Suprapubic skin (tissue), 4 donors: Measurements from ENCODE around the gene PPME1. TPM values are rescaled to one million over a fixed set of nuclear protein-coding genes. Genes with fewer than 3 reads are reported as not detected.

Experiments used
- DNase-seq, 2 donors: peaks; one replicate each; pipeline ENCODE4 v3.0.0-alpha.2; 2019; ENCODE audit warnings: low spot score in 2 of 2
- H3K27ac ChIP-seq: fragments of 200-600 bp; sonication (generic); one replicate; pipeline ENCODE4 v1.5.1; 2019
- H3K27me3 ChIP-seq: fragments of 200-600 bp; sonication (generic); one replicate; pipeline ENCODE4 v1.5.1; 2019
- H3K36me3 ChIP-seq: fragments of 200-600 bp; sonication (generic); one replicate; pipeline ENCODE4 v1.5.1; 2019
- H3K4me1 ChIP-seq: fragments of 200-600 bp; sonication (generic); one replicate; pipeline ENCODE4 v1.5.1; 2019
- H3K4me3 ChIP-seq: fragments of 200-600 bp; sonication (generic); one replicate; pipeline ENCODE4 v1.5.1; 2019; ENCODE audit warnings: mild to moderate bottlenecking
- H3K9me3 ChIP-seq: fragments of 200-600 bp; sonication (generic); one replicate; pipeline ENCODE4 v1.5.1; 2019
- EP300 ChIP-seq: sonication (generic); formaldehyde crosslinking; IDR thresholded peaks from one replicate; pipeline ENCODE4 v1.6.1; 2017; ENCODE audit warnings: antibody characterized with exemption
- POLR2A ChIP-seq, 2 donors: fragments of 450-650 bp; IDR thresholded peaks; one replicate each; pipeline ENCODE4 v1.6.1; 2017; ENCODE audit warnings: antibody characterized with exemption in 2 of 2, mild to moderate bottlenecking in 2 of 2, moderate library complexity in 2 of 2
- POLR2AphosphoS5 ChIP-seq, 3 donors: sonication (generic); formaldehyde crosslinking; IDR thresholded peaks; one replicate each; pipeline ENCODE4 v1.6.1; 2017; ENCODE audit warnings: antibody characterized with exemption in 3 of 3
- WGBS: methylation state at CpG from one replicate; pipeline ENCODE4 v1.1.5; 2018; 5-methylcytosine and 5-hydroxymethylcytosine counted together
- total RNA-seq, 4 donors: library from RNA; depleted of rRNA; stranded (reverse); fragments of >200 nt; gene quantifications; one replicate each; pipeline ENCODE4 v1.1.0, GENCODE V29; 2016
- TF ChIP-seq, protein P1 (sequence below), 2 donors: fragments of 200-600 bp in 1 of 2; fragments of 450-650 bp in 1 of 2; sonication (generic) in 1 of 2; IDR thresholded peaks; one replicate each; pipeline ENCODE4 v1.5.1; 2016 to 2019; ENCODE audit warnings: antibody characterized with exemption in 2 of 2, mild to moderate bottlenecking in 1 of 2, moderate library complexity in 1 of 2

PPME1 gene
- total RNA-seq, 4 donors from 2014 or later, result 31.3 to 47.1 (median 40.6) TPM

DNA sequence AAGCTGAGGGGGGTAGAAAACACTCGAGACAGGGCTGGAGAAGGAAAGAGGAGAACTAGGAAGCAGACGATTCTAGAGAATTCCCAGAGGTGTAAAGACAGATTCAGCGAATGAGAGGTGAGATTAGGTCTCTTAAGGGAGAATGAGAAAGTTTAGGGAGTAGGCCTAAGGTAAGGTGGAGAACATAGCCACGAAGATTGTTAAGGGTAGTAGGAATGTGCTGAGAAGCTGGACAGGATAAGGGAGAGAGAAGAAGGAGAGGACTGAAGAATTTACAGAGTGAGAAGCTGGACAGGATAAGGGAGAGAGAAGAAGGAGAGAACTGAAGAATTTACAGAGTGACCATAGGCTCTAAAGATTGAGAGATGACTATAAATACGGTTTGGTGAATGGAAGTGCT lies 908 bp downstream of the PPME1 start:
- H3K27ac ChIP-seq, result peak overlapping the region; percentile 91
- no peak for DNase-seq
- peaks cover 31% of the 10 kb centered on the region for H3K4me1 ChIP-seq
- no peaks in the 10 kb centered on the region for H3K27me3 ChIP-seq
- no peaks in the 10 kb centered on the region for H3K9me3 ChIP-seq
- peak overlapping the region; percentile 77 for H3K4me3 ChIP-seq
- H3K36me3 ChIP-seq, result peaks cover 9% of the 10 kb centered on the region
- WGBS, result 17% methylated on average over 5 of the region's 5 CpGs
- no peak for TF ChIP-seq POLR2AphosphoS5 (IDR thresholded peaks at IDR 0.05)
- TF ChIP-seq, protein P1, sequence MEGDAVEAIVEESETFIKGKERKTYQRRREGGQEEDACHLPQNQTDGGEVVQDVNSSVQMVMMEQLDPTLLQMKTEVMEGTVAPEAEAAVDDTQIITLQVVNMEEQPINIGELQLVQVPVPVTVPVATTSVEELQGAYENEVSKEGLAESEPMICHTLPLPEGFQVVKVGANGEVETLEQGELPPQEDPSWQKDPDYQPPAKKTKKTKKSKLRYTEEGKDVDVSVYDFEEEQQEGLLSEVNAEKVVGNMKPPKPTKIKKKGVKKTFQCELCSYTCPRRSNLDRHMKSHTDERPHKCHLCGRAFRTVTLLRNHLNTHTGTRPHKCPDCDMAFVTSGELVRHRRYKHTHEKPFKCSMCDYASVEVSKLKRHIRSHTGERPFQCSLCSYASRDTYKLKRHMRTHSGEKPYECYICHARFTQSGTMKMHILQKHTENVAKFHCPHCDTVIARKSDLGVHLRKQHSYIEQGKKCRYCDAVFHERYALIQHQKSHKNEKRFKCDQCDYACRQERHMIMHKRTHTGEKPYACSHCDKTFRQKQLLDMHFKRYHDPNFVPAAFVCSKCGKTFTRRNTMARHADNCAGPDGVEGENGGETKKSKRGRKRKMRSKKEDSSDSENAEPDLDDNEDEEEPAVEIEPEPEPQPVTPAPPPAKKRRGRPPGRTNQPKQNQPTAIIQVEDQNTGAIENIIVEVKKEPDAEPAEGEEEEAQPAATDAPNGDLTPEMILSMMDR (IDR thresholded peaks at IDR 0.05), result no peak
- TF ChIP-seq EP300, result no peak
- no peak for TF ChIP-seq POLR2A (IDR thresholded peaks at IDR 0.05)

DNA sequence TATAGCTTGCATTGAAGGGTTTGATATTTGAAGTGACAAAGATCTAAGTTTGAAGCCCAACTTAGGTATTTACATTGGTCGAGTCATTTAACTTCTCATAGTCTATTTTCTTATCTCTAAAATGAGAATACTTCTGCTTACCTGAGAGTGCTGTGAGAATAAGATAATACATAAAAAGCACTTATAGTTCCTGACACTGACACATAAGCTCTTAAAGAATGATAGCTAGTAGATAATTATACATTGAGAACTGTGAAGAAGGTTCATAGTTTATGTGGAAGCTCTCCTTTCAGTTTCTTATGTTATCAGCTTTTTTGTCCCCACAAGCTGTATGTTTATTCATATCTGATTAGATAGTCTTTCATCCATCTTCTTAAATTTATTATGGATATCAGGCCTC lies 4.8 kb downstream of the PPME1 start:
- WGBS, result 76% methylated on average over 1 of the region's 1 CpG
- no peaks in the 10 kb centered on the region for H3K9me3 ChIP-seq

DNA sequence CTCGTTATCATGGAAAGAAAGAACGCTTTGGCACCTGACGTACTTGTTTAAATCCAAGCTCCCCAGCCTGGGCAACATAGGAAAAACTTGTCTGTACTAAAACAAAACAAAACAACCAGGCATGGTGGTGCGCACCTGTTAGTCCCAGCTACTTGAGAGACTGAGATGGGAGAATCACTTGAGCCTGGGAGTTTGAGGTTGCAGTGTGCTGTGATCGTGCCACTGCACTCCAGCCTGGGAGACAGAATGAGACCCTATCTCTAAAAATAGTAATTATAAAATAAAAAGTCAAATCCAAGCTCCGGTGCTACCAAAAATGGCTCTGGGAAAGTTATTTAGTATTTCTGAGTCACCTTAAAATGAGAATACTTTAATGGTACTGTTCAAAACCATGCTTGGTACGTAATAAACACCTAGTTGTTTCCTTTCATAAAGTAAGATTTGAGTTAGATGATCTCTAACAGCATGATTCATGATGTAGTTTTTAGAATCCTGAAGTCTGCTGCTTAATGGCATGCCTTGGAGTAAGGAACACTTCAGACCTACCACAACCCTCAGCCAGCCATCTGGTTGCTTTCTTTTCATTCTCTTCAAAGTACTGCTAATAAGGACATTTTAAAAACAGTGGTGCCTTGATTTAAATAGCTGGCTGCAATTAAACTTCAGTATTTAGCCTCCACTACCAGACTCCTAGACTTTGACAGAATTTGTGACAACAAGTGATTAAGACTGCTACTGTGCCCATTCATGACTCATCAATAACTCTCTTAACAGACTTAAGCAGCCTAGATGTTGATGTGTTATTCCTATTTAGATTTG lies 8.4 kb downstream of the PPME1 start:
- no peaks in the 10 kb centered on the region for H3K27me3 ChIP-seq
- TF ChIP-seq EP300, result no peak
- no peak for TF ChIP-seq POLR2A (IDR thresholded peaks at IDR 0.05)
- TF ChIP-seq, protein P1 (IDR thresholded peaks at IDR 0.05), result no peak
- TF ChIP-seq POLR2AphosphoS5 (IDR thresholded peaks at IDR 0.05), result no peak
- peaks cover 4% of the 10 kb centered on the region for H3K4me1 ChIP-seq
- no peaks in the 10 kb centered on the region for H3K9me3 ChIP-seq
- no peak for DNase-seq
- no peaks in the 10 kb centered on the region for H3K36me3 ChIP-seq
- 93% methylated on average over 7 of the region's 7 CpGs for WGBS
- H3K4me3 ChIP-seq, result no peak overlapping the region
- H3K27ac ChIP-seq, result no peak overlapping the region

More for the DNA sequence above, 4.8 kb downstream of the PPME1 start:
- Histone ChIP-seq H3K27ac (no peak overlapping the region), H3K36me3 (no peaks in the 10 kb centered on the region), H3K4me3 (no peak overlapping the region), H3K27me3 (no peaks in the 10 kb centered on the region), H3K4me1 (peaks cover 20% of the 10 kb centered on the region)
- TF ChIP-seq POLR2A (IDR thresholded peaks at IDR 0.05), result no peak
- TF ChIP-seq, protein P1 (IDR thresholded peaks at IDR 0.05), result no peak
- TF ChIP-seq POLR2AphosphoS5 (IDR thresholded peaks at IDR 0.05), result no peak
- no peak for TF ChIP-seq EP300
- no peak for DNase-seq

DNA sequence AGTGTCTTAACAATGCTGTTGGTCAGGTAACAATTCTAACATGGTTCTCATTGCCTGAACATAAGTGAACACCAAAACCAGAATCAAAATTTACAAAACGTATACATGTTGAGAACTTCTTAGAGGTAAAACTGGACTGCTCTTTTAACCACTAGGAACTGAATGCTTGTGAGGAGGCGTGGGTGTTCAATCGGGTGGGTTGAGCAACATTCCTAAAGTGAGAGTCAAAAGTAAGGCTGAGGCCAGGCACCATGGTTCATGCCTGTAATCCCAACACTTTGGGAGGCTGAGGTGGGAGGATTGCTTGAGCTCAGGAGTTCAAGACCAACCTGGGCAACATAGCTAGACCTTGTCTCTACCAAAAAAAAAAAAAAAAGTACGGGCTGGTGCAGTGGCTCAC lies 11.5 kb downstream of the PPME1 start:
- H3K27me3 ChIP-seq, result no peaks in the 10 kb centered on the region
- TF ChIP-seq, protein P1 (IDR thresholded peaks at IDR 0.05), result no peak
- TF ChIP-seq POLR2AphosphoS5 (IDR thresholded peaks at IDR 0.05) (no peak), EP300 (no peak), POLR2A (IDR thresholded peaks at IDR 0.05) (no peak)
- H3K9me3 ChIP-seq, result no peaks in the 10 kb centered on the region
- H3K4me1 ChIP-seq, result peaks cover 4% of the 10 kb centered on the region
- no peak overlapping the region for H3K27ac ChIP-seq
- H3K4me3 ChIP-seq, result no peak overlapping the region
- DNase-seq, result no peak
- WGBS, result 91% methylated on average over 4 of the region's 4 CpGs
- no peaks in the 10 kb centered on the region for H3K36me3 ChIP-seq

DNA sequence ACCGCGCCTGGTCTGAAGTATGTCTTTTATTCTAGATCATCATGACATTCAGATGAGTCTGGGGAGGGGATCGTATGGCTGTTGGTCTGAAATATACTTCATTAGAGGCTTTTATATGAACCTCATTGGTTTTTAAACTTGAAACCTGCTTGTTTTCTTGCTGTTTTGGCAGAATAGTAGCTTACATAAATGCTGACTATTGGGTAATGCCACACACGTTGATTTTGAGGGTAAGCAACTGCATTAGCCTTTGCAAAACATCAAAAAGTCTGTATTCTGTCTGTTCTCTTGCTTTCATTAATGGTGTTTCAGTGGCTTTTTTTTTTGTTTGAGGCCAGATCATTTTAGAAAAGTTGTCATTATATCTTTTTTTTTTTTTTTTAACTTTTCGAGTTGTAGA lies 14.2 kb downstream of the PPME1 start:
- DNase-seq, result no peak
- Histone ChIP-seq H3K4me3 (no peak overlapping the region), H3K4me1 (no peaks in the 10 kb centered on the region), H3K9me3 (no peaks in the 10 kb centered on the region), H3K36me3 (no peaks in the 10 kb centered on the region), H3K27ac (no peak overlapping the region), H3K27me3 (no peaks in the 10 kb centered on the region)
- WGBS, result 81% methylated on average over 5 of the region's 5 CpGs
- TF ChIP-seq POLR2AphosphoS5 (IDR thresholded peaks at IDR 0.05) (no peak), POLR2A (IDR thresholded peaks at IDR 0.05) (no peak), EP300 (no peak)
- TF ChIP-seq, protein P1 (IDR thresholded peaks at IDR 0.05), result no peak
